ENCODE results near the gene LRRC47.

Gene LRRC47

GRCh38 chr1:3730543-3731247, 65.6 kb downstream of the LRRC47 start:
- ChIA-PET POLR2A (no interaction called here), CTCF (interaction anchor here (1.4 kb wide), 1 partner anchor 9 kb away, joined by 4 read pairs; no protein-coding TSS in a partner anchor)
- DNase-seq (ENCODE audit: low read depth, low spot score), result no peak
- no peak overlapping the region for H3K4me3 ChIP-seq (ENCODE audit: low read depth, low read length)
- TF ChIP-seq CTCF (IDR thresholded peaks at IDR 0.05; ENCODE audit: insufficient read depth, low read length, missing control alignments), result no peak

GRCh38 chr1:3729594-3730542, 66.4 kb downstream of the LRRC47 start:
- H3K4me3 ChIP-seq (ENCODE audit: low read depth, low read length), result no peak overlapping the region
- ChIA-PET POLR2A (no interaction called here), CTCF (no interaction called here)
- no peak for TF ChIP-seq CTCF (IDR thresholded peaks at IDR 0.05; ENCODE audit: insufficient read depth, low read length, missing control alignments)
- DNase-seq (ENCODE audit: low read depth, low spot score), result no peak

Measured in AG04449 (cell line).